Measurements from ENCODE around the gene TBL3. TPM values are rescaled to one million over a fixed set of nuclear protein-coding genes. Genes with fewer than 3 reads are reported as not detected.

Gene TBL3
- total and polyA plus RNA-seq, 2 experiments from 2014 or later: 67.3 to 94.7 TPM

- Histone ChIP-seq H3K27me3 (no peaks in the 10 kb centered on the region), H3K9me3 (ENCODE audit: low read depth) (no peaks in the 10 kb centered on the region), H3K27ac (peak overlapping the region; percentile 95), H3K4me3 (peak overlapping the region; percentile 93), H3K36me3 (peaks cover 21% of the 10 kb centered on the region), H3K4me1 (ENCODE audit: low read depth) (peaks cover 10% of the 10 kb centered on the region)
- no peak for DNase-seq (ENCODE audit: low read depth in 1 of 2, low spot score in 1 of 2)
- TF ChIP-seq CTCF (IDR thresholded peaks at IDR 0.05; ENCODE audit: low read depth, low read length): no peak
Observed at GRCh38 chr16:1965396-1966001, 6.4 kb upstream of the TBL3 start.

- no peak for TF ChIP-seq CTCF (IDR thresholded peaks at IDR 0.05; ENCODE audit: low read depth, low read length)
- Histone ChIP-seq H3K36me3 (peaks cover 16% of the 10 kb centered on the region), H3K9me3 (ENCODE audit: low read depth) (no peaks in the 10 kb centered on the region), H3K27ac (no peak within 1 kb of the TSS), H3K27me3 (no peaks in the 10 kb centered on the region), H3K4me1 (ENCODE audit: low read depth) (peaks cover 8% of the 10 kb centered on the region), H3K4me3 (peak within 1 kb of the TSS; percentile 93)
- no peak for DNase-seq (ENCODE audit: low read depth in 1 of 2, low spot score in 1 of 2)
Observed at GRCh38 chr16:1966460-1966859, 5.4 kb upstream of the TBL3 start, which contains the start of gene RNF151. TSS of gene RNF151 (plus strand) at chr16:1966856. CDS start at chr16:1966882, 26 bp downstream.

- H3K4me1 ChIP-seq (ENCODE audit: low read depth): peaks cover 13% of the 10 kb centered on the region
- no peak overlapping the region for H3K27ac ChIP-seq
- DNase-seq (ENCODE audit: low read depth in 1 of 2, low spot score in 1 of 2): no peak
- no peaks in the 10 kb centered on the region for H3K36me3 ChIP-seq
- H3K27me3 ChIP-seq: no peaks in the 10 kb centered on the region
- no peak overlapping the region for H3K4me3 ChIP-seq
- TF ChIP-seq CTCF (IDR thresholded peaks at IDR 0.05; ENCODE audit: low read depth, low read length): no peak
- H3K9me3 ChIP-seq (ENCODE audit: low read depth): no peaks in the 10 kb centered on the region
Observed at GRCh38 chr16:1968146-1968953, 3.5 kb upstream of the TBL3 start.

- no peak for TF ChIP-seq CTCF (IDR thresholded peaks at IDR 0.05; ENCODE audit: low read depth, low read length)
- Histone ChIP-seq H3K36me3 (peaks cover 15% of the 10 kb centered on the region), H3K4me3 (peak overlapping the region; percentile 78), H3K27ac (no peak overlapping the region), H3K9me3 (ENCODE audit: low read depth) (no peaks in the 10 kb centered on the region), H3K4me1 (ENCODE audit: low read depth) (peaks cover 5% of the 10 kb centered on the region), H3K27me3 (no peaks in the 10 kb centered on the region)
- DNase-seq (ENCODE audit: low read depth in 1 of 2, low spot score in 1 of 2): no peak
Observed at GRCh38 chr16:1972490-1972877, 631 bp downstream of the TBL3 start.

GRCh38 chr16:1973461-1974156, 1.8 kb downstream of the TBL3 start:
- peaks cover 5% of the 10 kb centered on the region for H3K4me1 ChIP-seq (ENCODE audit: low read depth)
- H3K27me3 ChIP-seq: peaks cover 9% of the 10 kb centered on the region
- no peak for TF ChIP-seq CTCF (IDR thresholded peaks at IDR 0.05; ENCODE audit: low read depth, low read length)
- no peak overlapping the region for H3K4me3 ChIP-seq
- no peak for DNase-seq (ENCODE audit: low read depth in 1 of 2, low spot score in 1 of 2)
- peaks cover 15% of the 10 kb centered on the region for H3K36me3 ChIP-seq
- H3K9me3 ChIP-seq (ENCODE audit: low read depth): no peaks in the 10 kb centered on the region
- H3K27ac ChIP-seq: no peak overlapping the region

All from cardiac muscle cell (in vitro differentiated cells and primary cell).